Heart left ventricle (tissue), 16 donors: Measurements from ENCODE around the gene POU3F1. TPM values are rescaled to one million over a fixed set of nuclear protein-coding genes. Genes with fewer than 3 reads are reported as not detected.

ENCODE experiments used
- ATAC-seq, 4 donors: fragments of 200-7000 bp; cut with Tn5 transposase; one replicate each; pipeline ENCODE4 v1.9.1; 2020 to 2022; ENCODE audit warnings: moderate library complexity in 4 of 4, mild to moderate bottlenecking in 3 of 4, moderate number of reproducible peaks in 1 of 4
- DNase-seq, 5 donors: peaks; one replicate each; pipeline ENCODE4 v3.0.0-alpha.2; 2020
- H3K27ac ChIP-seq, 12 donors: fragments of 200-600 bp; sonication (generic) in 4 of 12; one replicate each; pipeline versions ENCODE4 v1.5.0 to v1.8.0; 2016 to 2022; ENCODE audit warnings: mild to moderate bottlenecking in 2 of 12
- H3K27me3 ChIP-seq, 9 donors: fragments of 200-600 bp; sonication (generic) in 2 of 9; one replicate each; pipeline versions ENCODE4 v1.5.1 to v1.8.0; 2016 to 2022; ENCODE audit warnings: mild to moderate bottlenecking in 3 of 9
- H3K36me3 ChIP-seq, 9 donors: fragments of 200-600 bp; sonication (generic) in 2 of 9; one replicate each; pipeline versions ENCODE4 v1.5.0 to v1.8.0; 2018 to 2022; ENCODE audit warnings: mild to moderate bottlenecking in 2 of 9
- H3K4me1 ChIP-seq, 12 donors: fragments of 200-600 bp; sonication (generic) in 4 of 12; one replicate each; pipeline versions ENCODE4 v1.5.0 to v1.8.0; 2016 to 2022; ENCODE audit warnings: mild to moderate bottlenecking in 3 of 12
- H3K4me3 ChIP-seq, 12 donors: fragments of 200-600 bp; sonication (generic) in 4 of 12; one replicate each; pipeline versions ENCODE4 v1.5.0 to v1.8.0; 2017 to 2022; ENCODE audit warnings: mild to moderate bottlenecking in 9 of 12, moderate library complexity in 4 of 12
- H3K9me3 ChIP-seq, 12 donors: fragments of 200-600 bp; sonication (generic) in 4 of 12; one replicate each; pipeline versions ENCODE4 v1.5.0 to v1.8.0; 2016 to 2022; ENCODE audit warnings: mild to moderate bottlenecking in 1 of 12
- POLR2A ChIP-seq, 2 donors: fragments of 450-650 bp; IDR thresholded peaks; one replicate each; pipeline ENCODE4 v1.6.1; 2017; ENCODE audit warnings: antibody characterized with exemption in 2 of 2, mild to moderate bottlenecking in 2 of 2, moderate library complexity in 2 of 2
- WGBS, 4 donors: extraction: QIAGEN DNeasy Blood & Tissue Kit in 2 of 4; methylation state at CpG; one replicate each; pipeline versions ENCODE4 v1.1.5 to v1.1.7; 2013 to 2018; 5-methylcytosine and 5-hydroxymethylcytosine counted together
- intact Hi-C, 10 donors: fragments of 100-400 bp; cut with DNase I; formaldehyde crosslinking; loops; one replicate each; pipeline versions ENCODE4 v1.11.1 to v1.14.2; 2022
- polyA plus RNA-seq, 2 donors: library from polyadenylated mRNA; stranded (reverse); fragments of 200-250 nt; gene quantifications; one replicate each; pipeline ENCODE4 v1.2.3, GENCODE V29; 2013
- total RNA-seq, 9 donors: library from RNA; depleted of rRNA in 2 of 9; stranded (reverse); fragments of >200 nt in 2 of 9; fragmentation: NEBNext Ultra II Directional in 3 of 9; extraction: Animal tissue kit (Norgen Biotek cat#: 25700) in 3 of 9; gene quantifications; one replicate each; pipeline versions ENCODE4 v1.1.0 to v1.2.4, GENCODE V29; 2016 to 2023
- TF ChIP-seq, protein P1 (sequence below), 12 donors: fragments of 200-600 bp; sonication (generic) in 4 of 12; IDR thresholded peaks; one replicate each; pipeline versions ENCODE4 v1.5.0 to v1.8.0; 2018 to 2022; ENCODE audit warnings: antibody characterized with exemption in 12 of 12, mild to moderate bottlenecking in 5 of 12
- donor health status: ischemic (EF 13 %, LVEDD 7.1; RV severe dilation, severe dysfunction).
- donor health status: healthy with polysubstance abuse.
- donor health status: DM: no; HTN: yes; CAD: no.
- donor health status: DM: no; HTN: no; CAD: no.
- donor health status: ischemic (EF 25% LVEDD 6.9; RV normal size, moderate dysfunction).
- donor health status: ischemic (EF 25% LVEDD 5.7; RV mildly dilated, moderate dysfunction).
- donor health status: healthy.
- donor health status: DM: yes; HTN: yes; CAD: no.
- donor health status: ischemic (EF 35%, LVEDD 5.7; RV mildly dilated, moderate dysfunction).
- donor health status: nonischemic (EF 11% LVEDD 7.7; RV severe dilation, severe dysfunction).
- donor health status: DM: yes; HTN: yes; CAD: no.
- donor health status: PGD.
- donor health status: ischemic (EF 29% LVEDD 5.4; RV normal size, mild dysfunction).
- donor health status: nonischemic (EF 23%, LVEDD 6.1; RV moderate dilation, normal function).

The POU3F1 gene
- total and polyA plus RNA-seq, 11 donors: 0.17 to 0.18 TPM; not detected in 9

- intact Hi-C loops: no loop called here
- TF ChIP-seq POLR2A (IDR thresholded peaks at IDR 0.05): no peak
- TF ChIP-seq, protein P1, sequence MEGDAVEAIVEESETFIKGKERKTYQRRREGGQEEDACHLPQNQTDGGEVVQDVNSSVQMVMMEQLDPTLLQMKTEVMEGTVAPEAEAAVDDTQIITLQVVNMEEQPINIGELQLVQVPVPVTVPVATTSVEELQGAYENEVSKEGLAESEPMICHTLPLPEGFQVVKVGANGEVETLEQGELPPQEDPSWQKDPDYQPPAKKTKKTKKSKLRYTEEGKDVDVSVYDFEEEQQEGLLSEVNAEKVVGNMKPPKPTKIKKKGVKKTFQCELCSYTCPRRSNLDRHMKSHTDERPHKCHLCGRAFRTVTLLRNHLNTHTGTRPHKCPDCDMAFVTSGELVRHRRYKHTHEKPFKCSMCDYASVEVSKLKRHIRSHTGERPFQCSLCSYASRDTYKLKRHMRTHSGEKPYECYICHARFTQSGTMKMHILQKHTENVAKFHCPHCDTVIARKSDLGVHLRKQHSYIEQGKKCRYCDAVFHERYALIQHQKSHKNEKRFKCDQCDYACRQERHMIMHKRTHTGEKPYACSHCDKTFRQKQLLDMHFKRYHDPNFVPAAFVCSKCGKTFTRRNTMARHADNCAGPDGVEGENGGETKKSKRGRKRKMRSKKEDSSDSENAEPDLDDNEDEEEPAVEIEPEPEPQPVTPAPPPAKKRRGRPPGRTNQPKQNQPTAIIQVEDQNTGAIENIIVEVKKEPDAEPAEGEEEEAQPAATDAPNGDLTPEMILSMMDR (IDR thresholded peaks at IDR 0.05): no peak
Measured at GRCh38 chr1:38076038-38076437, 29.4 kb upstream of the POU3F1 start.

DNA sequence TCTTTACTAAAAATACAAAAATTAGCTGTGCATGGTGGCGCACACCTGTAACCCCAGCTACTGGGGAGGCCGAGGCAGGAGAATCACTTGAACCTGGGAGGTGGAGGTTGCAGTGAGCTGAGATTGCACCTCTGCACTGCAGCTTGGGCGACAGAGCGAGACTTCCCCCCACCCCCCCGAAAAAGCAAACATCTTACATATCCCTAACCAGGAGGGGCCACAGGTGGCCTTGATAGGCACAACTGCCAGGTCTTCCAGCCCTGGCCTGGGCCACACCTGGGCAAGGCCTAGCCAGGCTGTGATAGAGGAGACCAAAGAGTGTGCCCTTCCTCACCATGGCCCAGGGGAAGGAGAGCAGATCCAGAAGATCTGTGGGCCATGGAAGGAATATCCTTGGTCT lies 28.6 kb upstream of the POU3F1 start:
- no peak overlapping the region for H3K4me3 ChIP-seq
- H3K4me1 ChIP-seq: no peaks in the 10 kb centered on the region
- ATAC-seq (no peak), DNase-seq (no peak)
- intact Hi-C loops: no loop called here
- 80 to 89% (median 86%) methylated on average over 5 of the region's 5 CpGs for WGBS, 4 donors
- H3K27me3 ChIP-seq: peaks cover 0 to 36% (median 0%) of the 10 kb centered on the region in 9 donors
- H3K9me3 ChIP-seq: no peaks in the 10 kb centered on the region
- no peaks in the 10 kb centered on the region for H3K36me3 ChIP-seq
- no peak overlapping the region for H3K27ac ChIP-seq
- no peak for TF ChIP-seq POLR2A (IDR thresholded peaks at IDR 0.05)
- TF ChIP-seq, protein P1 (IDR thresholded peaks at IDR 0.05): no peak

More at GRCh38 chr1:38076038-38076437, 29.4 kb upstream of the POU3F1 start:
- no peaks in the 10 kb centered on the region for H3K36me3 ChIP-seq
- WGBS, 4 donors: 12 to 21% (median 14%) methylated on average over 6 of the region's 6 CpGs
- no peaks in the 10 kb centered on the region for H3K9me3 ChIP-seq
- H3K27ac ChIP-seq: no peak overlapping the region
- no peaks in the 10 kb centered on the region for H3K4me1 ChIP-seq
- peak in 2 of 4 donors; percentile 67 to 70 for ATAC-seq
- DNase-seq: no peak
- peaks cover 0 to 27% (median 0%) of the 10 kb centered on the region in 9 donors for H3K27me3 ChIP-seq
- no peak overlapping the region for H3K4me3 ChIP-seq

DNA sequence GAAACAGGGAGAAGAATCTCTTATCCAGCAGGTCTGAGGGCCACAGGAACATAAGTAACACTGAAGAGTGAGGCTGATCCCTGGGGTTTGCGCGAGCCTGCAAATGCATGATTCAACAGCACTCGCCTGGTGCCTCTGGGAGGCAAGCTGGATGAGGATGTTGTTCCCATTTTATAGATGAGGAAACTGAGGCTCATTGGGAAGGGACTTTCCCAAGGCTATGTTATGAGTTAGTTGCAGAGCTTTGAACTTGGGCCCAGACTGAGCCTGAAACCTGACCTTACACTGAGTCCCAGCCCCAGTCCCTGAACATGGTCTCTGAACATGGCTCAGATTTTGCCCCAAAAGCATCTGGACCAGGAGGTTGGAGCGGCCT lies 27.7 kb upstream of the POU3F1 start:
- peaks cover 0 to 45% (median 3%) of the 10 kb centered on the region in 9 donors for H3K27me3 ChIP-seq
- WGBS, 4 donors: 78 to 83% (median 81%) methylated on average over 4 of the region's 4 CpGs
- no peak for ATAC-seq

DNA sequence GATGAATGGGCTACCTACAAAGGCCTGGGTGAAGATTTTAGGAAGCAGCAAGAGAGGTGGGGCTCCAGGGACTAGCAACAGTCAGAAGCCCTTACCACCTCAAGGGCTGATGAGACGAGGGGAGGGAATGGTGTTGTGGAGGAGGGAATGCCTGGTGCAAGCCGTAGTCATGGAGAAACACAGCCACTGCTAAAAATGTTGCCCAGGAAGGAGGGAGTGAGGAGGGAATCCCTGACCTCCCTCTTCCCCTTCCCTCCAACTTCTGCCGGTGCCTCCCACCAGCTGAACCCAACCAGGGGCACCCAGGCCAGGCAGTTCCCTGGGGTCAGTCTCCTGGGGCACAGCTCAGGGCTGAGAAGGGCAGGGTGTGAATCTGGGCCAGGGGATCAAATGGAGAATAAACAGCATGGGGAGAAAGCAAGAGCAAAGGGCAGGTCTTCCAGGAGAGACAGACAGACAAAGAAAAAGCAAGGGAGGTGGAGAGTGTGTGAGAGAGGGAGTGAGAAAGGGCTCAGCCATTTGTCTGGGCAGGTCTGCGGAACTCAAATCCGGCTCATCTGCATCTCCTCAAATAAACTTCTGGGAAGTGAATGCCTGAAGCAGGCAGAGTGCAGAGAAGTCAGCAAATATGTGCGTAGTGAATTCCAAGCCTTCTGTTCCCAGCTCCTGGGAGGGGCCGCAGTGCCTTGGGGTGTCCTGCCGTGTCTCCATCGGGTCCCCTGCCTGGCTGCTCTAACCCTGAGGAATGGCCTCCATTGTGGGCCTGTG lies 27.1 kb upstream of the POU3F1 start:
- H3K4me1 ChIP-seq: no peaks in the 10 kb centered on the region
- WGBS, 4 donors: 42 to 48% (median 47%) methylated on average over 9 of the region's 9 CpGs
- intact Hi-C loops: no loop called here
- no peak overlapping the region for H3K4me3 ChIP-seq
- ATAC-seq (no peak), DNase-seq (no peak)
- H3K27ac ChIP-seq: no peak overlapping the region
- H3K27me3 ChIP-seq: peaks cover 0 to 48% (median 5%) of the 10 kb centered on the region in 9 donors
- no peaks in the 10 kb centered on the region for H3K9me3 ChIP-seq
- H3K36me3 ChIP-seq: no peaks in the 10 kb centered on the region
- TF ChIP-seq, protein P1 (IDR thresholded peaks at IDR 0.05): no peak
- TF ChIP-seq POLR2A (IDR thresholded peaks at IDR 0.05): no peak

More for the DNA sequence above, 27.7 kb upstream of the POU3F1 start:
- DNase-seq: no peak
- TF ChIP-seq, protein P1 (IDR thresholded peaks at IDR 0.05): no peak
- TF ChIP-seq POLR2A (IDR thresholded peaks at IDR 0.05): no peak
- intact Hi-C loops: no loop called here
- no peaks in the 10 kb centered on the region for H3K4me1 ChIP-seq
- H3K4me3 ChIP-seq: no peak overlapping the region
- H3K36me3 ChIP-seq: no peaks in the 10 kb centered on the region
- H3K9me3 ChIP-seq: no peaks in the 10 kb centered on the region
- H3K27ac ChIP-seq: no peak overlapping the region
